Fibroblast of lung (primary cell): ENCODE data around the gene KIF26A.

Experiments used
- EZH2 ChIP-seq: IDR thresholded peaks from 2 replicates; pipeline ENCODE4 v1.5.1; 2012; ENCODE audit warnings: low read length, control low read depth, mild to moderate bottlenecking; ENCODE audit errors: missing control alignments
- TF ChIP-seq, protein P1 (sequence below), 2 donors: IDR thresholded peaks in 1 of 2; conservative IDR thresholded peaks in 1 of 2; 1 replicate in 1 of 2; 2 replicates in 1 of 2; pipeline ENCODE4 v1.5.1; 2011 to 2012; ENCODE audit warnings: low read length in 2 of 2, control low read depth in 1 of 2, inconsistent platforms in 1 of 2, low read depth in 1 of 2, mild to moderate bottlenecking in 1 of 2

DNA sequence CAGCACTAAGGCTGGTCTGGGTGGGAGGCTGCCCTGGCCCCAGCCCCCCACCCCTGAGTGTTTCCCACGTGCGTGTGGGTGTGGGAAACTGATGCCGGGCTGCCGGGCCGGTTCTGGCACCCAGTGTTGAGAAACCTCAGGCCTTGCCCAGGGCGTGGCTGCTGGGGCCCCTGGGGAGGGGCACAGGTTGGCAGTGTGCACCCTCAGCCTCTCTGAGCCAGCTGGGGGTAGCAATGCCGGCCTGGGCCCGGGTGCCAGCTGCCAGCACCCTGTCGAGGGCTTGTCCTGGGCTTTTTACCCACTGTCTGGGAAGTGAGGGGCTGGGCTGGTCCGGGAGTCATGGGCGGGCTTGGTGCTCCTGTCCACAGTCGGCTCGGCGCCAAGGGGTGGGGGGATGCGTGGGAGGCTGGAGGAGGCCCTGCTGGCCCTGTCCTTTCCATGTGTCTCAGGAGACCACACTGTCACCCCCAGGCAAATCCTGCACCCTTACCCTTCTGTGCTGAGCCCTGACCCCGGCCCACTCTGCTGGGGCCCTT is 37.2 kb upstream of the KIF26A start:
- TF ChIP-seq, protein P1, sequence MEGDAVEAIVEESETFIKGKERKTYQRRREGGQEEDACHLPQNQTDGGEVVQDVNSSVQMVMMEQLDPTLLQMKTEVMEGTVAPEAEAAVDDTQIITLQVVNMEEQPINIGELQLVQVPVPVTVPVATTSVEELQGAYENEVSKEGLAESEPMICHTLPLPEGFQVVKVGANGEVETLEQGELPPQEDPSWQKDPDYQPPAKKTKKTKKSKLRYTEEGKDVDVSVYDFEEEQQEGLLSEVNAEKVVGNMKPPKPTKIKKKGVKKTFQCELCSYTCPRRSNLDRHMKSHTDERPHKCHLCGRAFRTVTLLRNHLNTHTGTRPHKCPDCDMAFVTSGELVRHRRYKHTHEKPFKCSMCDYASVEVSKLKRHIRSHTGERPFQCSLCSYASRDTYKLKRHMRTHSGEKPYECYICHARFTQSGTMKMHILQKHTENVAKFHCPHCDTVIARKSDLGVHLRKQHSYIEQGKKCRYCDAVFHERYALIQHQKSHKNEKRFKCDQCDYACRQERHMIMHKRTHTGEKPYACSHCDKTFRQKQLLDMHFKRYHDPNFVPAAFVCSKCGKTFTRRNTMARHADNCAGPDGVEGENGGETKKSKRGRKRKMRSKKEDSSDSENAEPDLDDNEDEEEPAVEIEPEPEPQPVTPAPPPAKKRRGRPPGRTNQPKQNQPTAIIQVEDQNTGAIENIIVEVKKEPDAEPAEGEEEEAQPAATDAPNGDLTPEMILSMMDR (conservative IDR thresholded peaks at IDR 0.05 in 1 of 2, IDR thresholded peaks at IDR 0.05 in 1 of 2; ENCODE audit: low read depth in 1 of 2, low read length in 2 of 2), result no peak
- TF ChIP-seq EZH2, result no peak
